Skeletal muscle tissue (tissue), 4 donors: ENCODE data around the gene JAK3. TPM values are rescaled to one million over a fixed set of nuclear protein-coding genes. Genes with fewer than 3 reads are reported as not detected.
"Not testable (repeated sequence)": the region's sequence is repeated elsewhere in the genome, so short reads cannot be mapped to it uniquely, and the experiment has no call there.

Experiments used
- H3K27ac ChIP-seq: one replicate; pipeline ENCODE4 v1.7.0; 2013; ENCODE audit warnings: mild to moderate bottlenecking, low read depth, low read length, inconsistent platforms
- H3K27me3 ChIP-seq, 3 donors: one replicate each; pipeline ENCODE4 v1.7.0; 2013; ENCODE audit warnings: low read length in 3 of 3; ENCODE audit not compliant: control insufficient read depth in 3 of 3, insufficient read depth in 3 of 3
- H3K36me3 ChIP-seq, 3 donors: one replicate each; pipeline ENCODE4 v1.7.0; 2013; ENCODE audit warnings: low read length in 3 of 3; ENCODE audit not compliant: control insufficient read depth in 3 of 3, insufficient read depth in 3 of 3
- H3K4me1 ChIP-seq, 3 donors: one replicate each; pipeline ENCODE4 v1.7.0; 2013; ENCODE audit warnings: low read length in 3 of 3, mild to moderate bottlenecking in 3 of 3; ENCODE audit not compliant: control insufficient read depth in 3 of 3, insufficient read depth in 3 of 3
- H3K4me3 ChIP-seq, 3 donors: one replicate each; pipeline ENCODE4 v1.7.0; 2013; ENCODE audit warnings: low read length in 3 of 3
- H3K9ac ChIP-seq, 3 donors: one replicate each; pipeline ENCODE4 v1.7.0; 2013; ENCODE audit warnings: low read length in 3 of 3, mild to moderate bottlenecking in 3 of 3, moderate library complexity in 2 of 3, low read depth in 1 of 3
- H3K9me3 ChIP-seq, 3 donors: one replicate each; pipeline ENCODE4 v1.7.0; 2013; ENCODE audit warnings: low read length in 3 of 3; ENCODE audit not compliant: control insufficient read depth in 3 of 3
- total RNA-seq: library from RNA; depleted of rRNA; stranded (reverse); fragments of >200 nt; gene quantifications from one replicate; pipeline ENCODE4 v1.2.3, GENCODE V29; 2014
- donor health status: Osteomylitis.

The JAK3 gene
- total RNA-seq, 1 donor from 2014 or later, result 2.1 TPM

DNA sequence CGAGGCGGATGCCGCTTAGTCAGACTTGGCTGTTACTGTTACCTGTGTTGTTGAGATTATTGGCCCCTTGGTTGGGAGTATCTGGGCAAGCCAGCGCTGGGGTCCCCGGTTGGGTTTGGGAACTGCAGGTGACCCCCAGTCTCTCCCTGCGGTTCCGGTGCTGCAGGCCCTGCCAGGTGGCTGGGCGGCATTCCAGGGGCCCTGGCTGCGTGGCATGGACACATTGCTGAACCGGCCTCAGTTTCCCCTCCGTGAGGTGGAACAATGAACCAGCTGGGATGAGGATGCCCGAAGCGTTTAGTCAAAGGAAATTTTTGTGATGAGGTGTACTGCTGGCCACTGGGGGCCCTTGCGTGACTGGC is 52.3 kb downstream of the JAK3 start:
- no peak overlapping the region for H3K4me3 ChIP-seq
- peaks cover 43 to 50% (median 47%) of the 10 kb centered on the region in 3 donors for H3K27me3 ChIP-seq

DNA sequence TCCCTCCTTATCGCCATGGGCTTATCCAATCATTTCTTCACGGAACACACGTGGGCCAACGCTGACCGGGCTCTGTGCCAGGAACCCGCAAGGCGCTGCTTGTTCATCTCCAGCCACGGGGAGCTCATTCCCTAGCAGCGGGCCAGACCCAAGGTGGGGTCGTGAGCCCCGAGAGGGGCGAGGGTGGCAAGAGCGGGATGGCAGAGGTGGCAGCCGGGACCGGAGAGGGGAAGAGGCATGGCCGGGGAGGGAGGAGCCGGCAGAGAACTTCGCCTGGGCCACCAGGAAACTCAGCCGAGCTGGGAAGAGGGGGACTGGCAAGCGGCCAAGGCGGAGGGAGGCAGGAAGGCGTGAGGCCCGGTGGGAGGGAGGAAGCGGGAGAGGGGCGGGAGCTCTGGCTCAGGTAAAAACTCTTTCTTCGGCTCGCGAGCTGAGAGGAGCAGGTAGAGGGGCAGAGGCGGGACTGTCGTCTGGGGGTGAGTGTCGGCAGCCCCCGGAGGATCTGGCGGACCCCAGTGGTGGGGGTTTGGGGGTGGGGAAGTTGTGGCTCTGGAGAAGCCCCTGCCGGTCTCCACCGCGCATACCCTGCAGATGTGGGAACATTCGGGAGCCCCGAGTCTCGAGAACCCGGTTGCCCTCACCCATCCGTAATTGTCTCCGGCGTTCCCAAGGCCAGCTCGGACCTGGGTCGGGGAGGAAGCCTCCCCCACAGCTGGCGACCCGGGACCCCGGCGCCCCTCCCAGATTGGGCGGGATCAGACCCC is 52.9 kb downstream of the JAK3 start, which contains the start of gene B3GNT3:
TSS of gene B3GNT3 (plus strand) at position 408 of the 764 bp plus-strand sequence. CDS start 12,670 bp downstream, outside the sequence.
- Histone ChIP-seq H3K27ac (no peak within 1 kb of the TSS), H3K36me3 (no peaks in the 10 kb centered on the region), H3K9me3 (no peaks in the 10 kb centered on the region), H3K27me3 (peaks cover 43 to 50% (median 47%) of the 10 kb centered on the region in 3 donors), H3K4me1 (no peaks in the 10 kb centered on the region), H3K4me3 (no peak within 1 kb of the TSS), H3K9ac (no peak within 1 kb of the TSS)

More for the DNA sequence above, 52.3 kb downstream of the JAK3 start:
- Histone ChIP-seq H3K9ac (no peak overlapping the region), H3K36me3 (no peaks in the 10 kb centered on the region), H3K9me3 (no peaks in the 10 kb centered on the region), H3K27ac (no peak overlapping the region), H3K4me1 (no peaks in the 10 kb centered on the region)

- H3K36me3 ChIP-seq, result no peaks in the 10 kb centered on the region
- no peak overlapping the region for H3K9ac ChIP-seq
- peaks cover 43 to 47% (median 45%) of the 10 kb centered on the region in 3 donors for H3K27me3 ChIP-seq
- H3K27ac ChIP-seq, result no peak overlapping the region
- no peak overlapping the region for H3K4me3 ChIP-seq
- no peaks in the 10 kb centered on the region for H3K9me3 ChIP-seq
- no peaks in the 10 kb centered on the region for H3K4me1 ChIP-seq
Measured at GRCh38 chr19:17794412-17794730, 53.4 kb downstream of the JAK3 start.

DNA sequence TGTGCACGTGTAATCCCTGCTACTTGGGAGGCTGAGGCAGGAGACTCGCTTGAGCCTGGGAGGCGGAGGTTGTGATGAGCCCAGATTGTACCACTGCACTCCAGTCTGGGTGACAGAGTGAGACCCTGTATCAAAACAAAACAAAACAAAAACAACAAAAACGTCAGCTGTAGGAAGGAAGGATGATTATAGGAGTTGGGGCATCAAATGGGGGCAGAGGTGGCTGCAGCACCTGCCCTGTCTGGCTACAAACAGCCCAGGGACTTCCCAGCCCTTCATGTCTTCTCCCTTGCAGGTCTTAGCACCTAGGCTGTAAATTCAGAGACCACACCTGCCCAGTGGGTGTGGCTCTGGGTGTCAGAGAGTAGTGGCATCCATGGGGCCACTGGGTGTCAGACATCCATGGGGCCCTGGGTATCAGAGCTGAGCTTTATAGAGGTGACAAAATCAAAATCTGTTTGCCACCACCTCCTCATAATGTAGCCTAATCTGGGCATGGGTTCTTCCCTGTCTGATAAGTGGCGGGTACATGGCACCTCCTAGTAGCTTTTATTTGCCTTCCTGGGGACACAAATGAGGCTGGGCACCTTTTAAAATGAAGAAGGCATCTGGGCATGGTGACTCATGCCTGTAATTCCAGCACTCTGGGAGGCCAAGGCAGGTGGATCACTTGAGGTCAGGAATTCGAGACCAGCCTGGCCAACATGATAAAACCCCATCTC is 57.6 kb downstream of the JAK3 start:
- peaks cover 17 to 24% (median 23%) of the 10 kb centered on the region in 3 donors for H3K27me3 ChIP-seq
- no peak overlapping the region for H3K9ac ChIP-seq
- H3K27ac ChIP-seq, result no peak overlapping the region
- no peaks in the 10 kb centered on the region for H3K4me1 ChIP-seq
- H3K9me3 ChIP-seq, result no peaks in the 10 kb centered on the region
- H3K36me3 ChIP-seq, result peaks cover 0 to 2% (median 0%) of the 10 kb centered on the region in 3 donors
- no peak overlapping the region for H3K4me3 ChIP-seq

DNA sequence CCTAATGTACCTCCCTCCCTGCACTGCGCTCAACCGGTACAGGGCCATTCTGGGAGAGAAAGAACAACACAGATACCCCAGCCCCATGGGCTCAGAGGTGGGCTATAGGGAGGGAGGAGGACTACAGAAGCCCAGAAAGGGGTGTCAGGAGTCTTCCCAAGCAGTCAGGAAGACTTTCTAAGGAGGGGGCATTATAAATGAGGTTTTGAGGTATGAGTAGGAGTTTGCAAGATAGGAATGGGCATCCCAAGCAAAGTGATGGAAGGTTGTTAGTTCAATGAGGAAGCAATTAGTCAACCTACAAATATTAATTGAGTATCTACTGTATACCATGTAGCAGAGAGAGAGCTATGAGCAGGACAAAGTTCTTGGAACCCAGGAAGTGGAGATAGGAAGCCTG is 59.1 kb downstream of the JAK3 start:
- H3K27ac ChIP-seq, result no peak overlapping the region
- peaks cover 0 to 3% (median 2%) of the 10 kb centered on the region in 3 donors for H3K4me1 ChIP-seq
- H3K9me3 ChIP-seq, result no peaks in the 10 kb centered on the region
- H3K27me3 ChIP-seq, result peaks cover 7 to 16% (median 12%) of the 10 kb centered on the region in 3 donors
- no peak overlapping the region for H3K9ac ChIP-seq
- peaks cover 0 to 2% (median 0%) of the 10 kb centered on the region in 3 donors for H3K36me3 ChIP-seq
- no peak overlapping the region for H3K4me3 ChIP-seq

GRCh38 chr19:17787274-17787913 is 60.4 kb downstream of the JAK3 start:
- H3K4me1 ChIP-seq, result peaks cover 0 to 3% (median 2%) of the 10 kb centered on the region in 3 donors
- peaks cover 7 to 12% (median 11%) of the 10 kb centered on the region in 3 donors for H3K27me3 ChIP-seq
- H3K9me3 ChIP-seq, result peaks cover 0 to 2% (median 0%) of the 10 kb centered on the region in 3 donors
- peaks cover 0 to 2% (median 0%) of the 10 kb centered on the region in 3 donors for H3K36me3 ChIP-seq
- H3K4me3 ChIP-seq, result no peak overlapping the region
- H3K27ac ChIP-seq, result no peak overlapping the region
- H3K9ac ChIP-seq, result no peak overlapping the region

DNA sequence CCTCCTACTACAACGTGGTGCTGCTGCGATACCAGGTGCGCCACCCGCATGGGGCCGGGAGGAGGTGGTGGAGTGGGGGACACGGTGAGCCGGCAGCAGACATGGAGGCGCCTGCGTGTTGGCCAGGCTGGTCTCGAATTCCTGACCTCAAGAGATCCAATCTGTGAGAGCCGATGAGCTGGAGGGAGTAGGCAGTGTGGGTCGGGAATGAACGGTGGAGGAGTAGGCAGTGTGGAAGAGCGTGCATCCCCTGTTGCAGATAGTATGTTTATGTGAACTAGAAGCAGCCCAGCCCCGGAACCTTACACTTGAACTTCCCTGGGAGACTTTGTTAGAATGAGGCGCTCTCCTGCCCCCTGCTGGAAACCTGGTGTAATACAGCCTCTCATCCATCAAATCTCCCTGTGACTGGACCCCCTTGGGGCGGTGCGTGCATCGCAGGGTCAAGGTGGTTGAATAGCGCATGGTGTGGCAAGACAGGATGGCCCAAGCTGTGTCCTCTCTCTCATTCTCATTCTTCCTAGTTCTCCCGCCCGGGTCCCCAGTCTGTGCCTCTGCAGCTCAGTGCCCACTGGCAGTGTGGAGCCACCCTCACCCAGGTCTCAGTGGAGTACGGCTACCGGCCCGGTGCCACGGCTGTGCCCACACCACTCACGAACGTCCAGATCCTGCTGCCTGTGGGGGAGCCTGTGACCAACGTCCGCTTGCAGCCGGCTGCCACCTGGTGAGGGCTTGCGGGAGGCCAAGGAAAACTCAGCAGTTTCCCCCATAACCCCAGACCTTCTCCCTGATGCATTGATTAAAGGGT is 63.4 kb downstream of the JAK3 start:
- Histone ChIP-seq H3K9ac (no peak overlapping the region), H3K36me3 (peaks cover 0 to 2% (median 0%) of the 10 kb centered on the region in 3 donors), H3K9me3 (peaks cover 0 to 2% (median 0%) of the 10 kb centered on the region in 3 donors), H3K4me1 (peaks cover 0 to 3% (median 2%) of the 10 kb centered on the region in 3 donors), H3K27ac (no peak overlapping the region), H3K4me3 (no peak overlapping the region), H3K27me3 (peaks cover 16 to 26% (median 26%) of the 10 kb centered on the region in 3 donors)

- not testable (repeated sequence) for H3K4me1 ChIP-seq, H3K9me3 ChIP-seq, H3K9ac ChIP-seq, H3K36me3 ChIP-seq, H3K27ac ChIP-seq, H3K4me3 ChIP-seq
- H3K27me3 ChIP-seq, result peaks cover 23 to 33% (median 30%) of the 10 kb centered on the region in 3 donors
Measured at GRCh38 chr19:17783721-17784120, 64.1 kb downstream of the JAK3 start.

- Histone ChIP-seq H3K36me3 (no peaks in the 10 kb centered on the region), H3K27me3 (peaks cover 35 to 52% (median 48%) of the 10 kb centered on the region in 3 donors), H3K4me3 (no peak overlapping the region), H3K9me3 (peaks cover 0 to 2% (median 0%) of the 10 kb centered on the region in 3 donors), H3K4me1 (peaks cover 0 to 4% (median 3%) of the 10 kb centered on the region in 3 donors), H3K9ac (no peak overlapping the region), H3K27ac (no peak overlapping the region)
Measured at GRCh38 chr19:17780781-17781180, 67.0 kb downstream of the JAK3 start.
